H9 (cell line): ENCODE data around the gene RAPGEF6. TPM values are rescaled to one million over a fixed set of nuclear protein-coding genes. Genes with fewer than 3 reads are reported as not detected.

ENCODE experiments used
- DNase-seq: peaks from one replicate; pipeline ENCODE4 v3.0.0-alpha.2; 2017
- H2AFZ ChIP-seq: one replicate; pipeline ENCODE4 v1.6.1; 2013; ENCODE audit warnings: mild to moderate bottlenecking, low read length, control low read depth, moderate library complexity
- H2AK5ac ChIP-seq: 2 replicates; pipeline ENCODE4 v1.6.1; 2013; ENCODE audit warnings: low read length, control low read depth, mixed read lengths; ENCODE audit not compliant: insufficient read length
- H2BK120ac ChIP-seq: one replicate; pipeline ENCODE4 v1.6.1; 2013; ENCODE audit warnings: low read depth, mild to moderate bottlenecking, low read length, control low read depth, inconsistent platforms; ENCODE audit not compliant: poor library complexity, severe bottlenecking
- H2BK12ac ChIP-seq: 2 replicates; pipeline ENCODE4 v1.6.1; 2013; ENCODE audit warnings: low read length, control low read depth, mixed read lengths, low read depth; ENCODE audit not compliant: insufficient read length
- H2BK15ac ChIP-seq: 2 replicates; pipeline ENCODE4 v1.6.1; 2013; ENCODE audit warnings: low read depth, low read length, control low read depth
- H2BK20ac ChIP-seq: one replicate; pipeline ENCODE4 v1.6.1; 2013; ENCODE audit warnings: low read depth, mild to moderate bottlenecking, low read length, control low read depth, inconsistent platforms; ENCODE audit not compliant: poor library complexity, severe bottlenecking
- H2BK5ac ChIP-seq: 2 replicates; pipeline ENCODE4 v1.6.1; 2013; ENCODE audit warnings: low read length, control low read depth, mixed read lengths; ENCODE audit not compliant: insufficient read length
- H3K14ac ChIP-seq: 2 replicates; pipeline ENCODE4 v1.6.1; 2013; ENCODE audit warnings: low read length, control low read depth; ENCODE audit not compliant: insufficient read depth
- H3K18ac ChIP-seq: 2 replicates; pipeline ENCODE4 v1.6.1; 2013; ENCODE audit warnings: low read depth, mild to moderate bottlenecking, mixed read lengths, low read length, control low read depth; ENCODE audit not compliant: insufficient read length
- H3K23ac ChIP-seq: 2 replicates; pipeline ENCODE4 v1.6.1; 2013; ENCODE audit warnings: low read length, control low read depth, mixed read lengths, low read depth; ENCODE audit not compliant: insufficient read length
- H3K23me2 ChIP-seq: 2 replicates; pipeline ENCODE4 v1.6.1; 2013; ENCODE audit warnings: low read depth, mild to moderate bottlenecking, mixed read lengths, low read length, control low read depth; ENCODE audit not compliant: insufficient read length, poor library complexity, severe bottlenecking
- H3K27ac ChIP-seq: 2 replicates; pipeline ENCODE4 v1.5.1; 2013; ENCODE audit warnings: low read length, control low read depth, mixed read lengths, low read depth; ENCODE audit not compliant: insufficient read length
- H3K27me3 ChIP-seq: 2 replicates; pipeline ENCODE4 v1.6.1; 2013; ENCODE audit warnings: low read length, control low read depth, inconsistent platforms; ENCODE audit not compliant: insufficient read depth
- H3K4ac ChIP-seq: 2 replicates; pipeline ENCODE4 v1.6.1; 2013; ENCODE audit warnings: low read depth, mild to moderate bottlenecking, control low read depth, inconsistent platforms, low read length, moderate library complexity
- H3K4me1 ChIP-seq: 2 replicates; pipeline ENCODE4 v1.6.1; 2013; ENCODE audit warnings: low read length, control low read depth, inconsistent platforms; ENCODE audit not compliant: insufficient read depth
- H3K4me2 ChIP-seq: 2 replicates; pipeline ENCODE4 v1.6.1; 2013; ENCODE audit warnings: low read length, control low read depth, mixed read lengths; ENCODE audit not compliant: insufficient read length, insufficient read depth
- H3K56ac ChIP-seq: 2 replicates; pipeline ENCODE4 v1.6.1; 2013; ENCODE audit warnings: low read depth, mild to moderate bottlenecking, mixed read lengths, low read length, control low read depth; ENCODE audit not compliant: insufficient read length
- H3K79me1 ChIP-seq: 2 replicates; pipeline ENCODE4 v1.6.1; 2013; ENCODE audit warnings: low read depth, mild to moderate bottlenecking, moderate library complexity, low read length, control low read depth, inconsistent platforms; ENCODE audit not compliant: insufficient read depth, poor library complexity, severe bottlenecking
- H3K79me2 ChIP-seq: 2 replicates; pipeline ENCODE4 v1.6.1; 2013; ENCODE audit warnings: low read length, control low read depth, inconsistent platforms; ENCODE audit not compliant: insufficient read depth
- H3K9ac ChIP-seq: 2 replicates; pipeline ENCODE4 v1.6.1; 2013; ENCODE audit warnings: low read length, control low read depth, mixed read lengths; ENCODE audit not compliant: insufficient read length; ENCODE audit errors: extremely low read depth
- H3K9me3 ChIP-seq: one replicate; pipeline ENCODE4 v1.6.1; 2013; ENCODE audit warnings: low read depth, low read length, inconsistent platforms; ENCODE audit not compliant: control insufficient read depth
- H3T11ph ChIP-seq: one replicate; pipeline ENCODE4 v1.6.1; 2013; ENCODE audit warnings: mild to moderate bottlenecking, low read length, control low read depth, inconsistent platforms
- H4K20me1 ChIP-seq: one replicate; pipeline ENCODE4 v1.6.1; 2013; ENCODE audit not compliant: control insufficient read depth, insufficient read length, insufficient read depth
- H4K5ac ChIP-seq: 2 replicates; pipeline ENCODE4 v1.6.1; 2013; ENCODE audit warnings: low read depth, mild to moderate bottlenecking, mixed read lengths, low read length, control low read depth; ENCODE audit not compliant: insufficient read length
- H4K8ac ChIP-seq: replicated peaks from 2 replicates; pipeline ENCODE4 v1.6.1; 2013; ENCODE audit warnings: low read length, control low read depth, mixed read lengths, low read depth; ENCODE audit not compliant: insufficient read length
- H4K91ac ChIP-seq: 2 replicates; pipeline ENCODE4 v1.6.1; 2013; ENCODE audit warnings: low read depth, mild to moderate bottlenecking, moderate library complexity, mixed read lengths, low read length, control low read depth; ENCODE audit not compliant: insufficient read length
- H3K27ac Mint-ChIP-seq, 3 experiments: 2 replicates in 2 of 3; 3 replicates in 1 of 3; pipeline ENCODE4 v1.8.0; 2020 to 2021; ENCODE audit warnings: mixed read lengths in 3 of 3, mild to moderate bottlenecking in 1 of 3, moderate library complexity in 1 of 3
- H3K27me3 Mint-ChIP-seq: 2 replicates; pipeline ENCODE4 v1.8.0; 2021; ENCODE audit warnings: low read depth, mild to moderate bottlenecking, moderate library complexity, mixed read lengths
- H3K36me3 Mint-ChIP-seq, 3 experiments: 2 replicates in 2 of 3; 3 replicates in 1 of 3; pipeline ENCODE4 v1.8.0; 2020 to 2021; ENCODE audit warnings: low read depth in 3 of 3, mixed read lengths in 3 of 3; ENCODE audit not compliant: insufficient read depth in 1 of 3
- H3K4me1 Mint-ChIP-seq, 2 experiments: 2 replicates each; pipeline ENCODE4 v1.8.0; 2020; ENCODE audit warnings: mixed read lengths in 2 of 2
- H3K4me3 Mint-ChIP-seq, 2 experiments: 2 replicates in 1 of 2; 3 replicates in 1 of 2; pipeline ENCODE4 v1.8.0; 2020 to 2021; ENCODE audit warnings: mild to moderate bottlenecking in 2 of 2, mixed read lengths in 2 of 2, moderate library complexity in 1 of 2
- H3K9me3 Mint-ChIP-seq, 2 experiments: 2 replicates in 1 of 2; 3 replicates in 1 of 2; pipeline ENCODE4 v1.8.0; 2020; ENCODE audit warnings: mild to moderate bottlenecking in 2 of 2, mixed read lengths in 2 of 2, moderate library complexity in 1 of 2
- WGBS: extraction: QIAGEN DNeasy Blood & Tissue Kit; methylation state at CpG from one replicate; pipeline ENCODE4 v1.1.7; 2013; ENCODE audit warnings: missing lambda C conversion rate, low lambda C conversion rate, mixed read lengths; ENCODE audit not compliant: insufficient read length; ENCODE audit errors: extremely low coverage; 5-methylcytosine and 5-hydroxymethylcytosine counted together
- total RNA-seq: library from RNA; stranded (reverse); gene quantifications from 2 replicates; pipeline ENCODE4 v1.2.1, GENCODE V29; 2021
- TF ChIP-seq, protein P1 (sequence below): fragments of 200-600 bp; sonication (generic); conservative IDR thresholded peaks from 3 replicates; pipeline ENCODE4 v1.8.0; 2021; ENCODE audit warnings: antibody characterized with exemption, mild to moderate bottlenecking

RAPGEF6 gene
- total RNA-seq, 1 experiment from 2014 or later: 19.7 TPM

DNA sequence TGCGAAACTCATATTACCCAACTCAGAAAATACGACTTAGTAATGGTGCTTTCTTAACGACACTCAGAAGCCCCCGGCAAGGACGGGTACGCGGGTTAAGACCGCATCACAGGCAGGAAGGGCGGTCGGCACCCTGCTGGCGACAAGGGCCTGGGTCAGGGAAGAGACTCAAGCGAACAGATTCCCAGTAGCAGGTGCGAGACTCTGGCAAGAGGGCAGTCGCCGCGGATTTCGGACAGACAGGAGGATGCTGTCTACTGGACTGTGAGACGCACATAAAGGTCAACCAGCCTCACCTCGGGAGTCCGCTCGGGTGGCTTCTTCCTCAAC lies 398 bp downstream of the RAPGEF6 start:
- Mint-ChIP-seq H3K27me3 (no peaks in the 10 kb centered on the region), H3K9me3 (no peaks in the 10 kb centered on the region), H3K27ac (peak overlapping the region; percentile 97 to 100 (median 99)), H3K4me1 (peaks cover 10 to 17% of the 10 kb centered on the region in 2 experiments), H3K36me3 (no peaks in the 10 kb centered on the region), H3K4me3 (peak overlapping the region; percentile 90 to 93)
- H4K8ac ChIP-seq: no peak overlapping the region
- H2BK5ac ChIP-seq: no peak overlapping the region
- H2BK12ac ChIP-seq: no peak overlapping the region
- peaks cover 19% of the 10 kb centered on the region; the same call in 1 of the 2 replicates for H3K79me2 ChIP-seq
- H2BK120ac ChIP-seq: no peak overlapping the region
- no peak overlapping the region for H3K27ac ChIP-seq
- H3K9ac ChIP-seq: peak overlapping the region; percentile 76
- WGBS: no CpG with 5 or more reads among the region's 21 CpGs
- no peak overlapping the region for H2AK5ac ChIP-seq
- H2AFZ ChIP-seq: no peak overlapping the region
- TF ChIP-seq, protein P1, sequence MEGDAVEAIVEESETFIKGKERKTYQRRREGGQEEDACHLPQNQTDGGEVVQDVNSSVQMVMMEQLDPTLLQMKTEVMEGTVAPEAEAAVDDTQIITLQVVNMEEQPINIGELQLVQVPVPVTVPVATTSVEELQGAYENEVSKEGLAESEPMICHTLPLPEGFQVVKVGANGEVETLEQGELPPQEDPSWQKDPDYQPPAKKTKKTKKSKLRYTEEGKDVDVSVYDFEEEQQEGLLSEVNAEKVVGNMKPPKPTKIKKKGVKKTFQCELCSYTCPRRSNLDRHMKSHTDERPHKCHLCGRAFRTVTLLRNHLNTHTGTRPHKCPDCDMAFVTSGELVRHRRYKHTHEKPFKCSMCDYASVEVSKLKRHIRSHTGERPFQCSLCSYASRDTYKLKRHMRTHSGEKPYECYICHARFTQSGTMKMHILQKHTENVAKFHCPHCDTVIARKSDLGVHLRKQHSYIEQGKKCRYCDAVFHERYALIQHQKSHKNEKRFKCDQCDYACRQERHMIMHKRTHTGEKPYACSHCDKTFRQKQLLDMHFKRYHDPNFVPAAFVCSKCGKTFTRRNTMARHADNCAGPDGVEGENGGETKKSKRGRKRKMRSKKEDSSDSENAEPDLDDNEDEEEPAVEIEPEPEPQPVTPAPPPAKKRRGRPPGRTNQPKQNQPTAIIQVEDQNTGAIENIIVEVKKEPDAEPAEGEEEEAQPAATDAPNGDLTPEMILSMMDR: no peak; the same call in 2 of the 3 replicates
- H3K27me3 ChIP-seq: no peaks in the 10 kb centered on the region
- H3T11ph ChIP-seq: no peak overlapping the region
- H3K14ac ChIP-seq: peak overlapping the region; percentile 46
- H3K4me2 ChIP-seq: peak overlapping the region; percentile 42
- H2BK15ac ChIP-seq: no peak overlapping the region
- H4K20me1 ChIP-seq: no peaks in the 10 kb centered on the region
- H3K18ac ChIP-seq: peak overlapping the region; percentile 74
- H3K4me1 ChIP-seq: 0 out of 2 replicates have a peak, but pooled peaks cover 2% of the 10 kb centered on the region
- H4K91ac ChIP-seq: no peak overlapping the region
- no peaks in the 10 kb centered on the region for H3K9me3 ChIP-seq
- DNase-seq: peak; percentile 87
- H3K4ac ChIP-seq: no peak overlapping the region
- no peak overlapping the region for H3K56ac ChIP-seq
- H3K23ac ChIP-seq: no peak overlapping the region
- H4K5ac ChIP-seq: no peak overlapping the region
- H3K79me1 ChIP-seq: no peaks in the 10 kb centered on the region
- peaks cover 3% of the 10 kb centered on the region for H3K23me2 ChIP-seq
- no peak overlapping the region for H2BK20ac ChIP-seq
